Activated CD8-positive, alpha-beta T cell treated with anti-CD3 and anti-CD28 coated beads for 36 hours (primary cell): ENCODE results near the gene LMNTD2. TPM values are rescaled to one million over a fixed set of nuclear protein-coding genes. Genes with fewer than 3 reads are reported as not detected.
A peak's percentile ranks its signal among the peaks of the same experiment; 100 is the strongest.

Experiments
- ATAC-seq: fragments of 200-7000 bp; cut with Tn5 transposase; one replicate; pipeline ENCODE4 v1.10.0; 2021; ENCODE audit warnings: mild to moderate bottlenecking, moderate library complexity
- CTCF ChIA-PET: fragments of 350-600 bp; sonication (Branson Sonifier 250); formaldehyde crosslinking; loops from one replicate; lab custom pipeline; 2021; ENCODE audit warnings: antibody characterized with exemption; lab: Charles Lee
- POLR2A ChIA-PET: fragments of 350-600 bp; sonication (Branson Sonifier 250); formaldehyde crosslinking; loops from one replicate; lab custom pipeline; 2021; ENCODE audit warnings: antibody characterized with exemption; lab: Charles Lee
- DNase-seq: peaks from one replicate; pipeline ENCODE4 v3.0.0-alpha.2; 2020
- H3K27ac Mint-ChIP-seq: one replicate; pipeline ENCODE4 v1.8.0; 2021; ENCODE audit warnings: mild to moderate bottlenecking, mixed read lengths
- H3K27me3 Mint-ChIP-seq: one replicate; pipeline ENCODE4 v1.8.0; 2021; ENCODE audit warnings: mixed read lengths
- H3K36me3 Mint-ChIP-seq: one replicate; pipeline ENCODE4 v1.8.0; 2021; ENCODE audit warnings: low read depth, mixed read lengths
- H3K4me1 Mint-ChIP-seq: one replicate; pipeline ENCODE4 v1.8.0; 2021; ENCODE audit warnings: low read depth, mixed read lengths
- H3K4me3 Mint-ChIP-seq: one replicate; pipeline ENCODE4 v1.8.0; 2021; ENCODE audit warnings: mild to moderate bottlenecking, moderate library complexity, mixed read lengths
- H3K9me3 Mint-ChIP-seq: one replicate; pipeline ENCODE4 v1.8.0; 2021; ENCODE audit warnings: mixed read lengths
- CTCF ChIP-seq: fragments of 200-600 bp; IDR thresholded peaks from one replicate; pipeline ENCODE4 v1.8.0; 2022; ENCODE audit warnings: antibody characterized with exemption, mild to moderate bottlenecking
- intact Hi-C: fragments of 100-400 bp; cut with micrococcal nuclease; formaldehyde crosslinking; loops from one replicate; pipeline ENCODE4 v1.10.0; 2022
- total RNA-seq, 2 experiments: library from RNA; stranded (reverse); gene quantifications; one replicate each; pipeline ENCODE4 v1.2.3, GENCODE V29; 2021

The LMNTD2 gene
- total RNA-seq, 2 experiments from 2014 or later: 0.88 to 1.3 TPM

GRCh38 chr11:554428-555226 lies 5.9 kb downstream of the LMNTD2 start:
- Mint-ChIP-seq H3K27me3 (peaks cover 2% of the 10 kb centered on the region), H3K4me3 (peak overlapping the region; percentile 10), H3K4me1 (peaks cover 2% of the 10 kb centered on the region), H3K9me3 (no peaks in the 10 kb centered on the region), H3K36me3 (no peaks in the 10 kb centered on the region), H3K27ac (no peak overlapping the region)
- ChIA-PET CTCF (interaction anchor here (0.6 to 4.2 kb wide), 21 partner anchors 9 to 212 kb away, joined by 3 to 73 read pairs (median 4); partner anchors contain the start of genes HRAS and SCT), POLR2A (interaction anchor here (0.6 to 1.8 kb wide), 5 partner anchors 22 to 171 kb away, joined by 3 to 6 read pairs (median 4); no protein-coding TSS in a partner anchor)
- ATAC-seq (peak; percentile 86), DNase-seq (peak; percentile 79)
- peak; percentile 49 for TF ChIP-seq CTCF
- intact Hi-C loops: loop anchor here (5.0 kb wide), 1 partner anchor 173 kb away; no protein-coding TSS in a partner anchor

- H3K36me3 Mint-ChIP-seq: no peaks in the 10 kb centered on the region
- CTCF ChIA-PET: interaction anchor here (0.9 to 4.2 kb wide), 8 partner anchors 13 to 170 kb away, joined by 3 to 73 read pairs (median 4); no protein-coding TSS in a partner anchor
- ATAC-seq: no peak
- H3K4me1 Mint-ChIP-seq: peaks cover 2% of the 10 kb centered on the region
- H3K4me3 Mint-ChIP-seq: no peak overlapping the region
- DNase-seq: no peak
- H3K9me3 Mint-ChIP-seq: no peaks in the 10 kb centered on the region
- POLR2A ChIA-PET: interaction anchor here (0.8 to 1.8 kb wide), 3 partner anchors 34 to 172 kb away, joined by 3 to 6 read pairs (median 4); no protein-coding TSS in a partner anchor
- H3K27ac Mint-ChIP-seq: no peak overlapping the region
- peaks cover 2% of the 10 kb centered on the region for H3K27me3 Mint-ChIP-seq
- intact Hi-C loops: no loop called here
- no peak for TF ChIP-seq CTCF
Measured at GRCh38 chr11:553988-554340, 6.6 kb downstream of the LMNTD2 start.

GRCh38 chr11:553083-553987 lies 7.2 kb downstream of the LMNTD2 start:
- no peak overlapping the region for H3K4me3 Mint-ChIP-seq
- ATAC-seq (no peak), DNase-seq (no peak)
- peaks cover 2% of the 10 kb centered on the region for H3K4me1 Mint-ChIP-seq
- no peak overlapping the region for H3K27ac Mint-ChIP-seq
- no peak for TF ChIP-seq CTCF
- intact Hi-C loops: no loop called here
- CTCF ChIA-PET: interaction anchor here (0.9 to 4.2 kb wide), 4 partner anchors 12 to 173 kb away, joined by 3 to 73 read pairs (median 4); no protein-coding TSS in a partner anchor
- H3K9me3 Mint-ChIP-seq: no peaks in the 10 kb centered on the region
- peaks cover 2% of the 10 kb centered on the region for H3K27me3 Mint-ChIP-seq
- no peaks in the 10 kb centered on the region for H3K36me3 Mint-ChIP-seq
- POLR2A ChIA-PET: interaction anchor here (0.8 to 1.3 kb wide), 3 partner anchors 15 to 173 kb away, joined by 3 to 4 read pairs (median 3); no protein-coding TSS in a partner anchor

GRCh38 chr11:551596-551995 lies 8.9 kb downstream of the LMNTD2 start:
- DNase-seq (no peak), ATAC-seq (no peak)
- no peak for TF ChIP-seq CTCF
- ChIA-PET CTCF (interaction anchor here (1.4 kb wide), 1 partner anchor 172 kb away, joined by 4 read pairs; no protein-coding TSS in a partner anchor), POLR2A (interaction anchor here (0.7 to 0.9 kb wide), 3 partner anchors 14 to 59 kb away, joined by 3 to 4 read pairs (median 3); partner anchors contain the start of gene LRRC56)
- Mint-ChIP-seq H3K27ac (no peak overlapping the region), H3K27me3 (peaks cover 2% of the 10 kb centered on the region), H3K4me3 (no peak overlapping the region), H3K9me3 (no peaks in the 10 kb centered on the region), H3K36me3 (no peaks in the 10 kb centered on the region), H3K4me1 (peaks cover 2% of the 10 kb centered on the region)
- intact Hi-C loops: no loop called here
